HPDE6-E6E7 (cell line): Measurements from ENCODE around the gene ZDHHC14.
"Not testable (repeated sequence)": the region's sequence is repeated elsewhere in the genome, so short reads cannot be mapped to it uniquely, and the experiment has no call there.

Experiments used
- DNase-seq: peaks from one replicate; pipeline ENCODE4 v3.0.0; 2011; ENCODE audit warnings: missing footprints; ENCODE audit errors: extremely low spot score

The ZDHHC14 gene

GRCh38 chr6:157552820-157553485 is 172.0 kb downstream of the ZDHHC14 start:
- no peak for DNase-seq

DNA sequence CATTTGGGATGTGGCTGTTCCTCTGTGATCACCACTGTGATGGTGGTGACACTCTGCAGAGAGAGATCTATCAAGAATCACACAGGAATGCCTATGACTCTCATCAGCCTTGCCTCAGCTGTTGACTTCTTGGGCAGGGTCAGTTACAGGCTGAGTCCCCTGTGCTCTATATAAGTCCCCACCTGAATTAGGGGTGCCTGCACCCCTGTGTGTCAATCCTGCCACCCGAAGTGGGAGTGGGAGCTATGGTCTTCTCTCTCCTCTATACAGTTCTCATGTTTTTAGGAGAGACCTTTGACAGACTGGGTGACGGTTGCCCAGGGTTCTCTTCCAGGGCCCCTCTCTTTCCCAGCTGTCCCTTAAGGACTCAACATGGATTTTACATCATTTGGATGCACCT is 173.8 kb downstream of the ZDHHC14 start:
- DNase-seq: no peak

DNA sequence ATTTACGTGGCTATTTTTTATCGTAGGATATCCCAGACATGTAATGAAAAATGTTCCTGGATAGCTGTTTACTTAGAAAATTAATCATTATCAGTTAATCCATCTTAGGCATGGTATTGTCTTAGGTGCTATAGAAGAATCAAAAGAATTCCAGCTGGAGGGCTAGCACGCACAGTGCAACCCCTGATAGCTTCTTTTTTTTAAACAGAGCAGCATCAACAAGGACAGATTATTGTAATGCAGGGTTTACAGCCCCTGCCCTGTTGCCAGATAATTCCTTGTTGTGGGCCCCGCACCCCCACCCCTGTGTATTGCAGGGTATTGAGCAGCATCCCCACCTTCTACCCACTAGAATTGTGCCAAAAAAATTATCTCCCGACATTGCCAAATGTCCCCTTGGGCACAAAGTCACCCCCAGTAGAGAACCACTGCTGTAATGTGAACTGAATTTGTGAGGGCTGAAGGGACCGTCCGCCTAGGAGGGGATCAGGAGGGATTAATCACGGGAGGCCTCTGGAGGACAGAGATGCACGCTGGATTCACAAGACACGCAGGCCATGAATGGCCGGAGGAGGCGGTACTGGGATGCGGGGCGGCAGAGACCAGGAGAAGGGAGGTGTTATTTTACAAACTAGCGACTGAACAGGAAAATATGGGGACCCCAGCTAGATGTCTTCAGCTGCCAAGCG is 174.6 kb downstream of the ZDHHC14 start:
- DNase-seq: no peak

- no peak for DNase-seq
Measured at GRCh38 chr6:157556144-157556645, 175.2 kb downstream of the ZDHHC14 start.

DNA sequence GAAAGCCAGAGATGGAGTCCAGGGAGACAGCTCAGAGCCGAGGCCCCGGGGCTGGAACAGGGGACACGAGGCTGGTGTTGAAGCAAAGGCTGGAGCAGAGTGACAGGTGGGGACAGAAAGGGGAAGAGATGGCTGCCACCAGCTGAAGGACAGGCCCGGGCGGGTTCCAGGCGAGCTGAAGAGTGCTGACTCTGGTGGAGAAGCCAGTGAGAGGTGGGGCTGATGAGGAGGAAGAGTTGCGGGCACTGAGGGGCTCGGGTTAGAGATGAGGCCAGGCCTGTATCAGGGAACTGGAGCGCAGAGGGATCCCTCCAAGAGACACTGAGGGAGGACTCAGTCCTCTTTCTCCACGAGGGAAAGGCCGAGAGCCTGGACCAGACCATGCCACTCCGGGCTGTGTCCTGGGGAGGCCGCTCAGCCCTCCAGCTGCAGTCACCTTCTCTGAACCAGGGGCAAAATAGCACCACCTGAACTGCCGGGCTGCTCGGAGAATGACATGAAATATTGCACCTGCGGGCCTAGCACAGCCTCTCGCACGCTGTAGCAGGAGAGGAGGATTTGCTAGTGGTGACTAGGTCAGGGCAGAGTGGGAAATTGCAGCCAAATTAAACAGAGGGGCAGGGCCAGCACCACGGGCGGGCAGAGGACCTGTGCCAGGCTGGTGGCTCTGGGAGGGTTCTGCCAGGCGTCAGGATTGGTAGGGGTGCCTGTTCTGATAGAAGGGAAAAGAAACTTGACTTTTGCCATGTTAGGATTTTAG is 175.9 kb downstream of the ZDHHC14 start:
- DNase-seq: no peak

DNA sequence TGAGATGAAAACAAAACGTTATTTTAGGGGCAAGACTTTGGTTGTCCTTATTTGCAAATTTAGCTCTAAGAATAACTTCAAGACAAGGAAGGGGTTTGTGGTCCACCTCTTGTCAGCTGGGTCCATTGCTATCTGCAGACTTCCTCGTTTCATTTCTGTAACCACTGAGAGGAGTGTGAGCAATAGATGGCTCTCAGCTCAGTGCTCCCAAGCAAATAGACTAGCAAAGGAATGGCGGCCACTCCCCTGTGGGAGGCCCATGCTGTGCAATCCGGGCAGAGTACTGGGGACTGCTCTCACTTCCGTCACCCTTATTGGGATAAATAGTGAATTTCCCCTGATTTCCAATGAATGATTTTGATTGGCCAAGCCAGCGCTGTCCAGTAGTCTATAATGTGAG is 176.6 kb downstream of the ZDHHC14 start:
- no peak for DNase-seq

GRCh38 chr6:157558049-157558448 is 177.1 kb downstream of the ZDHHC14 start:
- DNase-seq: no peak

DNA sequence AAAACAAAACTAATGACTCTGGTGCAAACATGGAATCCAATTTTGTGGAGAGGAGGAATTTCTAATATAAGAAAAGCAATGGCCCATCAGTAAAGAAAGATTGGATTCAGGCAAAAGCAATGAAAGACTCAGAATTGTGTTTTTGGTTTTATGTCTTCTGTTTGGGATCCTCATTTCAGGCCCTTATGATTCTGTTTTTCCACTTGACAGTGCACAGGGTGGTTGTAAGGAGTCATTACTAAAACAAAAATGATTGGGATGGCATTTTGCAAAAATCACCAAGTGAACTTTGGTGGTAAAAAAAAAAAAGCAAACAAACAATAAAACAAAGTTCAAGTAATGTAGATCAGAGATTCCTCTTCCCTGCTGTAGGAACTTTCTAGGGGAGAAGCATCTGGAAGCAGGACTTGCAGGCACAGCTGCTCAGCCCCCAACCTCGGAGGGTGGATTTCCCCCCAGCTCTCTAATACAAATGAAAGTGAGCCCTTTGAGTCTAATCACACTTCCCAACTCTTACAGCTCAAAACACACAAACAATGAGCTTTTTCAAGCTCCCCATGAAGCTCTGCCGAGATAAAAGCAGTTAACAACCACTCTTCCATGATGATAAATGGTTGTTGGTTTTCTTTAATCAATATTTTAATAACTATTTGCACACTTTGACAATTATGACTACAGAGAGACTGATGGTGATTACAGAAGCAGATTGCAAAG is 177.7 kb downstream of the ZDHHC14 start:
- DNase-seq: no peak

DNA sequence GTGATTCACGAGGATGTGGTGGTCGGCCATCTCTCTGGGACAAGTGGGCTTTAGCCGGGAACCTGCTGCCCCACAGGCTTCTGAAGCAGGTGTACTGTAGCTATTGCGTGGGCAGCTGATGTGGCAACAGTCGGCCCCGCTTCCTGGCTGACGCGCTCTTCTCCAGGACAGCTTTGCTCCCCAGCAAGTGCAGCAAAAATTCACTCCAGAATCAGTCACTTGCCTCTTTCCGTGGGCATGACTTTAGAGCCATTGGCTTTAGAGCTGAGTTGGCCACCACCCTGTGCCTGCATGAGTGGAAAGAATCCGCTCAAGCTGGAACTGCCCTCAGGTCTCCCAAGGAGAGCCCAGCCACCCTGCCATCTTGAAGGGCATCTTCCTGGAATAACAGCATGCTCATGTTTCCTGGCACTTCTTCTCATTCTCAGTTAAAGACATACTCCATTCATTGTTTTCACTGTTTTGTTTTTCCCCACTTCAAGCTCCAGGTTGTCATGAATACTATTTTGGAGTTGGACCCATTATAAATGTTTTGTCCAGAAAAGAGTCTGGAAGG is 178.3 kb downstream of the ZDHHC14 start:
- DNase-seq: no peak

DNA sequence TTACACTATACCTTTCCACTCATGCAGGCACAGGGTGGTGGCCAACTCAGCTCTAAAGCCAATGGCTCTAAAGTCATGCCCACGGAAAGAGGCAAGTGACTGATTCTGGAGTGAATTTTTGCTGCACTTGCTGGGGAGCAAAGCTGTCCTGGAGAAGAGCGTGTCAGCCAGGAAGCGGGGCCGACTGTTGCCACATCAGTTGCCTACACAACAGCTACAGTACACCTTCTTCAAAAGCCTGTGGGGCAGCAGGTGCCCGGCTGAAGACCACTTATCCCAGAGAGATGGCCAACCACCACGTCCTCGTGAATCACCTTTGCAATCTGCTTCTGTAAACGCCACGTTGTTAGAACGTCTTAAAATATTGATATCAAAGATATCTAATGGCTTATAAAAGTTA is 179.1 kb downstream of the ZDHHC14 start:
- DNase-seq: not testable (repeated sequence)

DNA sequence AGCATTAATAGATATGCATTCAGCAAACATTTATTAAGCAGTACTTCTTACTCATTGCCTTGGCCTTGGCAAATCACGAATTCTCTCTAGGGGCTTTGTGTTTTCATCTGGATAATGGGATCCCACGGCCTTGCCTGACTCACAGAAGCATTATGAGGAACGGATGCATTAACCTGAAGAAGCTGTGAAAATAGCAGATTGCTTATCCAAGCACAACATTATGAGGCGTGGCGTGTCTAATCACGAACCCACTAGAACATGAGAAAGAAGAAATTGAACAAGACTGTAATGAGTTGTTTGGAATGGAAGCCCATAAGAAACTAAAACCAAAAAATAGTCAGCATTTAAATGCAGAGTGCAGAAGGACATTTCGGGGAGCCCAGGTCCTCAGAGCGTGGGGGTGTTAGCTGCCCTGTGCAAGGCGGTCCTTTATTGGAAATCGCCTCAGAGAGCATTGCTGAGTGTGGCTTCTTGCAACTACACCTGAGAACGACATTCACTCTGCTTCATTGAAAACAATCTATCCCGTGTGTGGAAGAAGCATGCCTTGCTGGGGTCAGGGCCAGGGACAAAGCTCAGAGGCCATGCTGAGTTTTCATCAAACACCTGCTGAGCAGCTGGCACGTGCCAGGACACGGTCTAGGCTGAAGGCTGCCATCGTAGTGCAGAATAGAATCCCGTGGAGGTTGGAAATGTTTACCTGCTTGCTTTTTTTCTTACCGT is 179.9 kb downstream of the ZDHHC14 start:
- no peak for DNase-seq

- no peak for DNase-seq
Measured at GRCh38 chr6:157561414-157561790, 180.4 kb downstream of the ZDHHC14 start.

- no peak for DNase-seq
Measured at GRCh38 chr6:157561929-157562810, 181.2 kb downstream of the ZDHHC14 start.

DNA sequence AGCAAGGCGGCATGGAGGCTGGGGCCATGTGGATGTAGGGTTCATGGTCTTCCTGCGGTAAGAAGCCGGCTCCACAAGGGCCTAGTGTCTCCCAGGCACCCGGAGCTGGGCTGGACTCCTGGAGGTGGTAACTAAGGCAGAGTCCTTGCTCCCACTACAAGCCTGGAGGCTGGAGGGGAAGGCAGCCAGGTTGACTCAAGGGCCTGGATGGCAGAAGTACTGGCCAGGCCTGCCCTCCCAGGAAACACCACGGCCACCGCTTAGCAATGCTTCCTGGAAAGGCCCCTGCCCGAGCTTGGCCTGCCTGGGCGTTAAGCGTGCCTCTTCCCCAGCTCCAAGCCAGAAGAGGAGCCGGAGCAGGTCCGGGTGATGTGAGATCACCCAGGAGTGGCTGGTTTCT is 182.0 kb downstream of the ZDHHC14 start:
- DNase-seq: no peak

GRCh38 chr6:157563611-157564284 is 182.8 kb downstream of the ZDHHC14 start:
- no peak for DNase-seq

DNA sequence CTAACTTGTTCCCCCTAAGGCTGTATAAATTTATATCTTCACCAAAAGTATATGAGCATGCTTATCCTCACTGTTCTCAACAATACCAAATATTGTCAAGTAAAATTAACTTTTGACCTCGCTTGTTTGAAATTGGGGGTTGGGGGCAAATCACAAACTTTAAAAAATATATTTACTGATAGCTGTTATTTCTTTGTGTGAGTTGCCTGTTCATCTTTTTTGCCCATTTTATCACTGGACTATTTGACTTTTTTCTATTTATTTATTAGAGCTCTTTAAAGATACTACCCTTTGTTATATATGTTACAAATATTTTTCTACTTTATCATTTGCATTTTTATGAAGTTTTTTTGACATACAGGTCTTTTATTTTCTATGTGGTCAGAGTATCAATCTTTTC is 187.7 kb downstream of the ZDHHC14 start:
- DNase-seq: no peak

DNA sequence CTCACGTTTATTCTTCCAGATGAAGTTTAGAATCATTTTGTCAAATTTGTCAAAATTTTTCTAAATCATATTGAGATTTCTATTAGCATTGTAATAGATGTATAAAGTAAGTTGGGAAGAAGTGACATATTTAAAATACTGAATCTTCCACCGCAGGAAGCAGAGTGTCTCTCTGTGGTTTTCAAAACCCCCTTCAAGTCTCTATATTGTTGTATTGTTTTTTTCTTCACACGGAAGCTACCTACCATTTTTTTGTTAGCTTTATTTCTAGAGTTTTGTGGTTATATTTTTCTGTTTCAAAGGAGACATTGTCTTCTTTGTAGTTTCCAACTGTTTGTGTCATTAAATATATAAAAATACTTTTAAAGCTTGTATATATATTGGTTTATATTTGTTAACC is 188.6 kb downstream of the ZDHHC14 start:
- DNase-seq: no peak

DNA sequence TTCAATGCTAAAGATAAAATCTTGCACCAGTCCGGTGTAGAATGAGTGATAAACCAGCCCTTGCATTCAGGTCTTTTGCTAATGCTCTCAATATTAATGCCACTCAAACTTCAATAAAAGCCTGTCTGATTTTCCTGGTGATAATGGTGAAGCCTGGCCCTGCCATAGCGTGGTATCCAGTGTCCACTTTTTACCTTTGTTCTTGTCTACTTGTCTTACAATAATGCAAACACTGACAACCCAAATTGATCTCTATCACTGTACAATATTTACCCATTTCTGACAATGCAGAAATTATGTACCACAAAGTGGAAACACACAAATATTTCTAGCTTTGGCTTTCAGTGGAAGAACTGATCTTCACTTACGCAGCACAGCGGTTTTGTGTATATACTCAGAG is 189.1 kb downstream of the ZDHHC14 start:
- DNase-seq: no peak

DNA sequence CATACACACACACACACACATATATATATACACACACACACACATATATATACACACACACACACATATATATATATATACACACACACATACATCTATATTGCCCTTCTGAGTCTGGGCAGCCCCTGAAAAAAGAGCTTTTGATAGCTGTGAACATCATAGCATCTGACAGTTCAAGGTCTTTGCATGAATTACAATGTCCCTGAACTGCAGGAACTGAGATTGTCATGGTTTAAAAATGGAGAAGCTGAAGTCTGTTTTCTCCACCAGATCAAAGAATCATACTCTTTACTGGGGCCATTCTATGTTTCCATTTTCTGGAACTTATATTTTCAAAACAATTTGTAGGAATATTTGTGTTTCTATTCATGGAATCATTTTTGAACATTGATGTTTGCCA is 189.8 kb downstream of the ZDHHC14 start:
- DNase-seq: no peak

GRCh38 chr6:157571269-157571668 is 190.3 kb downstream of the ZDHHC14 start:
- no peak for DNase-seq
